ENCODE results near the gene RANBP17. TPM values are rescaled to one million over a fixed set of nuclear protein-coding genes. Genes with fewer than 3 reads are reported as not detected.

The RANBP17 gene
- total and polyA plus RNA-seq, 9 of the 15 experiments (the other 6 are each of a cell fraction or from before 2014, with no cell fraction given): not detected

- ATAC-seq: no peak
- Histone ChIP-seq H3K36me3 (ENCODE audit: control insufficient read depth, insufficient read depth, low read length) (no peaks in the 10 kb centered on the region), H3K9ac (ENCODE audit: insufficient read depth in 1 of 2, low read depth in 2 of 2, low read length in 2 of 2) (no peak overlapping the region), H3K4me2 (ENCODE audit: insufficient read depth, low read length) (no peak overlapping the region), H3K9me1 (ENCODE audit: control insufficient read depth, insufficient read depth, low read length) (no peaks in the 10 kb centered on the region), H3K4me1 (replicated peaks in 1 of 2; ENCODE audit: control insufficient read depth in 2 of 2, insufficient read depth in 2 of 2, low read length in 2 of 2) (peaks cover 0 to 8% of the 10 kb centered on the region in 2 experiments; a peak in 1 of 5 replicates), H3K27me3 (ENCODE audit: control insufficient read depth in 2 of 2, insufficient read depth in 2 of 2, low read length in 2 of 2) (peaks cover 0 to 39% of the 10 kb centered on the region in 2 experiments; a peak in 3 of 5 replicates), H3K4me3 (no peak overlapping the region), H3K9me3 (replicated peaks; ENCODE audit: control insufficient read depth, insufficient read depth, low read depth, low read length) (no peaks in the 10 kb centered on the region), H3K27ac (ENCODE audit: extremely low read depth, low read depth, low read length) (no peak overlapping the region), H3K79me2 (ENCODE audit: control insufficient read depth, insufficient read depth, low read length) (no peaks in the 10 kb centered on the region), H4K20me1 (replicated peaks; ENCODE audit: control insufficient read depth, insufficient read depth, low read length) (no peaks in the 10 kb centered on the region), H2AFZ (ENCODE audit: low read depth, low read length) (no peak overlapping the region)
- 51% methylated on average over 33 of the region's 41 CpGs for WGBS (ENCODE audit: insufficient coverage, low coverage, missing lambda C conversion rate)
- DNase-seq (ENCODE audit: extremely low read depth in 1 of 4, low spot score in 3 of 4): no peak
- in situ Hi-C loops (cut with MboI) (no loop called here), intact Hi-C loops (cut with micrococcal nuclease) (no loop called here)
- FAIRE-seq: no peak
- BruUV-seq (replicated peaks): no TSS peak
- POLR2A ChIA-PET: no interaction called here
- CTCF ChIA-PET (ENCODE audit: low intra/inter-chr PET ratio): no interaction called here
- TF ChIP-seq BRD4 (IDR thresholded peaks at IDR 0.05): no peak
- no peak for TF ChIP-seq ZBTB17 (CRISPR knock-in tag; IDR thresholded peaks at IDR 0.05)
- no peak for TF ChIP-seq GTF2E2 (tag; IDR thresholded peaks at IDR 0.05)
- TF ChIP-seq, protein P1, sequence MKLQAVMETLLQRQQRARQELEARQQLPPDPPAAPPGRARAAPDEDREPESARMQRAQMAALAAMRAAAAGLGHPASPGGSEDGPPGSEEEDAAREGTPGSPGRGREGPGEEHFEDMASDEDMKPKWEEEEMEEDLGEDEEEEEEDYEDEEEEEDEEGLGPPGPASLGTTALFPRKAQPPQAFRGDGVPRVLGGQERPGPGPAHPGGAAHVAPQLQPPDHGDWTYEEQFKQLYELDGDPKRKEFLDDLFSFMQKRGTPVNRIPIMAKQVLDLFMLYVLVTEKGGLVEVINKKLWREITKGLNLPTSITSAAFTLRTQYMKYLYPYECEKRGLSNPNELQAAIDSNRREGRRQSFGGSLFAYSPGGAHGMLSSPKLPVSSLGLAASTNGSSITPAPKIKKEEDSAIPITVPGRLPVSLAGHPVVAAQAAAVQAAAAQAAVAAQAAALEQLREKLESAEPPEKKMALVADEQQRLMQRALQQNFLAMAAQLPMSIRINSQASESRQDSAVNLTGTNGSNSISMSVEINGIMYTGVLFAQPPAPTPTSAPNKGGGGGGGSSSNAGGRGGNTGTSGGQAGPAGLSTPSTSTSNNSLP (IDR thresholded peaks at IDR 0.05; ENCODE audit: borderline replicate concordance, low read depth, low read length): no peak
- no peak for TF ChIP-seq RFX1 (IDR thresholded peaks at IDR 0.05)
- TF ChIP-seq, protein P2, sequence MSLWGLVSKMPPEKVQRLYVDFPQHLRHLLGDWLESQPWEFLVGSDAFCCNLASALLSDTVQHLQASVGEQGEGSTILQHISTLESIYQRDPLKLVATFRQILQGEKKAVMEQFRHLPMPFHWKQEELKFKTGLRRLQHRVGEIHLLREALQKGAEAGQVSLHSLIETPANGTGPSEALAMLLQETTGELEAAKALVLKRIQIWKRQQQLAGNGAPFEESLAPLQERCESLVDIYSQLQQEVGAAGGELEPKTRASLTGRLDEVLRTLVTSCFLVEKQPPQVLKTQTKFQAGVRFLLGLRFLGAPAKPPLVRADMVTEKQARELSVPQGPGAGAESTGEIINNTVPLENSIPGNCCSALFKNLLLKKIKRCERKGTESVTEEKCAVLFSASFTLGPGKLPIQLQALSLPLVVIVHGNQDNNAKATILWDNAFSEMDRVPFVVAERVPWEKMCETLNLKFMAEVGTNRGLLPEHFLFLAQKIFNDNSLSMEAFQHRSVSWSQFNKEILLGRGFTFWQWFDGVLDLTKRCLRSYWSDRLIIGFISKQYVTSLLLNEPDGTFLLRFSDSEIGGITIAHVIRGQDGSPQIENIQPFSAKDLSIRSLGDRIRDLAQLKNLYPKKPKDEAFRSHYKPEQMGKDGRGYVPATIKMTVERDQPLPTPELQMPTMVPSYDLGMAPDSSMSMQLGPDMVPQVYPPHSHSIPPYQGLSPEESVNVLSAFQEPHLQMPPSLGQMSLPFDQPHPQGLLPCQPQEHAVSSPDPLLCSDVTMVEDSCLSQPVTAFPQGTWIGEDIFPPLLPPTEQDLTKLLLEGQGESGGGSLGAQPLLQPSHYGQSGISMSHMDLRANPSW (CRISPR knock-in tag; IDR thresholded peaks at IDR 0.05): no peak
- no peak for TF ChIP-seq ELF2 (CRISPR knock-in tag; IDR thresholded peaks at IDR 0.05)
- no peak for TF ChIP-seq CHAMP1 (IDR thresholded peaks at IDR 0.05)
- TF ChIP-seq ZNF3 (CRISPR knock-in tag; IDR thresholded peaks at IDR 0.05): no peak
- no peak for TF ChIP-seq NRF1 (conservative IDR thresholded peaks at IDR 0.05 in 1 of 2, IDR thresholded peaks at IDR 0.05 in 1 of 2)
- no peak for TF ChIP-seq TAL1 (IDR thresholded peaks at IDR 0.05)
- no peak for TF ChIP-seq MCM3 (IDR thresholded peaks at IDR 0.05)
- TF ChIP-seq FUS (optimal IDR thresholded peaks at IDR 0.05; ENCODE audit: low read depth, low read length): no peak
- no peak for TF ChIP-seq NCOA4 (IDR thresholded peaks at IDR 0.05; ENCODE audit: partially characterized antibody)
- TF ChIP-seq CBX3 (IDR thresholded peaks at IDR 0.05; ENCODE audit: borderline replicate concordance in 1 of 2, low read length in 2 of 2): no peak
- no peak for TF ChIP-seq FOSL1 (tag; conservative IDR thresholded peaks at IDR 0.05)
Measured at GRCh38 chr5:171310819-171311321, 449.1 kb downstream of the RANBP17 start.

All from K562 (cell line).